HG02763 (cell line): Measurements from ENCODE around the gene PSD.

Source experiments
- ATAC-seq: cut with Tn5 transposase; IDR thresholded peaks from one replicate; pipeline ENCODE4 v1.9.1; 2021; ENCODE audit warnings: mild to moderate bottlenecking, moderate library complexity; ENCODE audit not compliant: unreplicated experiment

PSD gene

DNA sequence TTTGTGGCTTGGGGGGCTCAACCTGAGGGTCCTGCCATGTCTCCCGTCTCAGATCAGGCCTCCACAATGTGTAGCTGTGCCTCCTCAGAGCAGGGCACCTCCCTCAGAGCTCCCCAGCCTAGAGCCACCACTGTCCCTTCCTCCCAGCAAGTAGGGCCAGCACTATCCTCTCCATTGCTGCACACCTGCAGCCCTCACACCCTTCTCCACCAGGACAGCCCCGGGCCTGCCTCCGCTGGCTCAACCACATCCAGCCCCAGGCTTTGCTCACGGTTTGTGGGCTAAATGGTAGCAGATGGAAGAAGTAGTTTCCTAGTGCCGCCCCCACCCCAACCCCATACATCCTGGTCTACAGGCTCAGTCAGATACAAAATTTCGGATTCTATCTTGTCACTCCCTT is 13.0 kb downstream of the PSD start:
- ATAC-seq = no peak

DNA sequence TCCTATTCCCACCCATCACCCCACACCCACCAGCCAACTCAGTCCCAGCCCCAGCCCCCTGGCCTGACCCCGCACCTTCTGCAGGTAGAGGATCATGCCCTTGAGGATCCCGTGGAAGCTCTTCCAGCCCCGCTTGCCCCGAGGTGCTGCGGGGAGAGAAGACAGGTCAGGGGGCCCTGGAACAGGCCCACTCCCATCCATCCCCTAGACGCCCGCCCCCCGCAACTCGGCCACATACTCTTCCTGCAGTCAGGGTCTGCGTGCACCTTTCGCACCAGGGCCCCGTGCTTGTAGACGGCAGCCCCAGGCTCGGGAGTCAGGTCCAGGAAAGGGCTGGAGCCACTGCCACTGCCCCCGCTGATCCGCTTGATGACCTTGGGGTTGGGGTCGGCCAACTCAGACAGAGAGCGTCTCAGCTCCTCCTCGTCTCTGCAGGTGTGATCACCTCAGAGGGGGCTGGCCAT is 13.4 kb downstream of the PSD start:
- ATAC-seq = no peak

DNA sequence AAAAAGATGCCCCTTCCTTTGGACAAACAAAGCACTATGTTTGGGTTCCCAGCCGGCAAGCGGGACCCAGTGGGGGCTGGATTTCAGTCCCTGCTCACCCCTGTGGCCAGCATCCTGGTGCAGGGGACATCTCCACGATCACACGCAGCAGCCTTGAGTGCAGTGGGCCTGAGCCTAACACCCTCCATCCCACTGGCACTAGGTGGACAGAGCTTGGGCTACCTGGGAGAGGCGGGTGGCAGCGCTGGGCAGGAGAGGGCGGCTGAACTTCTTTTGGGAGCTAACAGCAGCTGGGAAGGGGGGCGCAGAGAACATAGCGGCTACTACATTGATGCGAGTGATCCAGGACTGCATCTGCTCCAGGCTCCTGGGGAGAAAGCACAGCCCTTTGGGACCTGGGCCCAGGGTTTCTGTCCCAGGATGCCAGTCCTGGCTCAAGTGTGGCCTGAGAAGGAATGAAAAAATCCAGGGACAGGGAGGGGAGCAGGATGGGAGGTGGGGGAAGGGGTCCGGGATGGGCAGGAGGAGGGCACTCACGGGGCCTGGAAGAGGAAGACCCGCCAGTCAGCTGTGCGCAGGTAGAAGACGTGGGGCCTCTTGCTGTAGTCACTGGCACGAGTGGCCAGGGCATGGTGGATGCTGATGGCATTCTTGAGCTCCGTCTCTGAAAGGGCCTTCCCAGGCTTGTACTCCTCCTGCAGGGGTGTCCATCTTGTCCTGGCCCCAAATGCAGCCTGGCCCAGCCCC is 14.1 kb downstream of the PSD start:
- ATAC-seq = no peak

DNA sequence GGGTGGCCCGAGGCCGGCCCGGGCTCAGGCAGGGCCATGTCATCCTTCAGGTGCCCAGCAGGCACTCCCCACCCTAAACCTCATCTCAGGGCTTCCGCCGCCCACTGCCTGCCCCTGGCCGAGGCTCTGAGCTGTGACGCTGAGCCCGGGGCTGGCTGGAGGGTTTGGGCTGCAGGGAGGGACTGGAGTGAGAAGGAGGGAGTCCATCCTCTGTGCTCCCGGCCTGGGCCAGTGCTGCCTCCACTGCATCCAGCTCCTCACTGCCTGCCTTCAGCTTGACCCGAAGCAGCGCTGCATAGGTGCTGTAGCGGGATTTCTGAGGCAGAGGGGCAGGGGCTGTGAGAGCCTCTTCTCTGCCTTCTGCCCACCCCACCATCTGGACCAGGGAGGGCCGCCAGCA is 15.5 kb downstream of the PSD start:
- no peak for ATAC-seq

DNA sequence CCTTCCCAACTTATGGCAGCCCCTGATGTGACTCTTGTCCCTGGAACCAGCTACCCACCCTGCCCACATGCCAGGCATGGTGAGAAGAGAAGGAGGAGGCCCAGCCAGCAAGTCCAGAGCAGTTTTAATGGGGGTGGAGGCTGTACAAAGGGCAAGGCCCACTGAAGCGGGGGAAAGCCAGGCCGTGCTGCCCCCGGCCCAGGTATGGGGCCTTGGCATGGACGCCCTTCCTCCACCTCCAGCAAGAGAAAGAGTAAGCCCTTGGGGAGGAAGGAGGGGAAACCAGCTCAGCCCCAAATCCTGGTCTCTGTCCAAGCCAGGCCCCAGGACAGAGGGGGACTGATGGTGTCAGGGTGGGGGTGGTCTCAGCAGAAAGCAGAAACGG is 16.1 kb downstream of the PSD start:
- ATAC-seq = no peak

DNA sequence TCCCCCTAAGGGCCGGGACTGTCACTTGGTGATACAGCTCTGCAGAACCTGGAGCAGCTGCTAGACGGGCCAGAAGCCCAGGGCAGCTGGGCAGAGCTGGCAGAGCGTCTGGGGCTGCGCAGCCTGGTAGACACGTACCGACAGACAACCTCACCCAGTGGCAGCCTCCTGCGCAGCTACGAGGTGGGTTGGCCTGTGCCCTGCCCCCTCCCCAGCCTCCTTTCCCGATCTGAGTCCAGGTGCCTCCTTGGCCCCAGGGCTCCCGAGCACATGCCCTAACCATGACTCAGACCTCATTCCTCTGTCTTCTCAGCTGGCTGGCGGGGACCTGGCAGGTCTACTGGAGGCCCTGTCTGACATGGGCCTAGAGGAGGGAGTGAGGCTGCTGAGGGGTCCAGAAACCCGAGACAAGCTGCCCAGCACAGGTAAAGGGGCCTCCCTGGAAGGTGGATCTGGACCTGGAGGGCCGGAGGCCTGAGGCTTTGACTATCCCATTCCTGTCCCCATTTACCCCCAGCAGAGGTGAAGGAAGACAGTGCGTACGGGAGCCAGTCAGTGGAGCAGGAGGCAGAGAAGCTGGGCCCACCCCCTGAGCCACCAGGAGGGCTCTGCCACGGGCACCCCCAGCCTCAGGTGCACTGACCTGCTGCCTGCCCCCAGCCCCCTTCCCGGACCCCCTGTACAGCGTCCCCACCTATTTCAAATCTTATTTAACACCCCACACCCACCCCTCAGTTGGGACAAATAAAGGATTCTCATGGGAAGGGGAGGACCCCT is 16.7 kb downstream of the PSD start:
- no peak for ATAC-seq

DNA sequence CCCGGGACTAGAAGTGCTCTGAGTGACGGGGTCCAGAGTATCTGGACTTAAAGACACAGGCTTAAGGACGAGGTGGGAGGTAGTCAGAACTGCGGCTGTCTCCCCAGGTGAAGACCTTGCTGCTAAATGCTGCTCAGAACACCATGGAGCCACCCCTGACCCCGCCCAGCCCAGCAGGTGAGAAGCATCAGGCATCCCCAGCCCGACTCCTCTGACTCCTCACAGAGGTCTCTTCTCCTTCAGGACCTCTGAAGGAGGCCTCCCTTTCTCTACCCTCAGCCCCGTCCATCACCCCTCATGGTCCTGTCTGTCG is 17.3 kb downstream of the PSD start:
- ATAC-seq = no peak

DNA sequence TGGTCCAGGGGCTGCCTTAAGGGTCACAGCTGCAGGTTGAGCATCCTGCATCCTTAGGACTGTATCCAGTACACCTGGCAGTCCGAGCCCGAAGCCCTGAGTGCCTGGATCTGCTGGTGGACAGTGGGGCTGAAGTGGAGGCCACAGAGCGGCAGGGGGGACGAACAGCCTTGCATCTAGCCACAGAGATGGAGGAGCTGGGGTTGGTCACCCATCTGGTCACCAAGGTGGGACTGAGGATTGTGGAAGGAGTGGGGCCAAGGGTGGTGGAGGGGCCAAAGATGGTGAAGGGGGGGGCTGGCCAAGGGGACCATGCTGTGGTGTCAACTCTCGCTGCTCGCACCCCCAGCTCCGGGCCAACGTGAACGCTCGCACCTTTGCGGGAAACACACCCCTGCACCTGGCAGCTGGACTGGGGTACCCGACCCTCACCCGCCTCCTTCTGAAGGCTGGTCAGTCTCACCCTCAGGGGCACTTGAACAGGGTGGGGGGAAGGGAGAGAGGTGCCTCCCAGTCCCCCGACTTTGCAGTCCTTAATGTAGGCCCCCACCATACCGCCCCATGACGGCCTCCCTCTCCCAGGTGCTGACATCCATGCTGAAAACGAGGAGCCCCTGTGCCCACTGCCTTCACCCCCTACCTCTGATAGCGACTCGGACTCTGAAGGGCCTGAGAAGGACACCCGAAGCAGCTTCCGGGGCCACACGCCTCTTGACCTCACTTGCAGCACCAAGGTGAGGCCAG is 17.8 kb downstream of the PSD start:
- no peak for ATAC-seq

DNA sequence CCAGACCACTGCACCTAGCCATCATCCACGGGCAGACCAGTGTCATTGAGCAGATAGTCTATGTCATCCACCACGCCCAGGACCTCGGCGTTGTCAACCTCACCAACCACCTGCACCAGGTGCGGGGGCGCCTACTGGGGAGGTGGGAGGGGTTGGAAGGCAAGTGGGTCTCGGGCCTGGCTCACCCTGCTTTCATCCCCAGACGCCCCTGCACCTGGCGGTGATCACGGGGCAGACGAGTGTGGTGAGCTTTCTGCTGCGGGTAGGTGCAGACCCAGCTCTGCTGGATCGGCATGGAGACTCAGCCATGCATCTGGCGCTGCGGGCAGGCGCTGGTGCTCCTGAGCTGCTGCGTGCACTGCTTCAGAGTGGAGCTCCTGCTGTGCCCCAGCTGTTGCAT is 18.5 kb downstream of the PSD start:
- no peak for ATAC-seq

DNA sequence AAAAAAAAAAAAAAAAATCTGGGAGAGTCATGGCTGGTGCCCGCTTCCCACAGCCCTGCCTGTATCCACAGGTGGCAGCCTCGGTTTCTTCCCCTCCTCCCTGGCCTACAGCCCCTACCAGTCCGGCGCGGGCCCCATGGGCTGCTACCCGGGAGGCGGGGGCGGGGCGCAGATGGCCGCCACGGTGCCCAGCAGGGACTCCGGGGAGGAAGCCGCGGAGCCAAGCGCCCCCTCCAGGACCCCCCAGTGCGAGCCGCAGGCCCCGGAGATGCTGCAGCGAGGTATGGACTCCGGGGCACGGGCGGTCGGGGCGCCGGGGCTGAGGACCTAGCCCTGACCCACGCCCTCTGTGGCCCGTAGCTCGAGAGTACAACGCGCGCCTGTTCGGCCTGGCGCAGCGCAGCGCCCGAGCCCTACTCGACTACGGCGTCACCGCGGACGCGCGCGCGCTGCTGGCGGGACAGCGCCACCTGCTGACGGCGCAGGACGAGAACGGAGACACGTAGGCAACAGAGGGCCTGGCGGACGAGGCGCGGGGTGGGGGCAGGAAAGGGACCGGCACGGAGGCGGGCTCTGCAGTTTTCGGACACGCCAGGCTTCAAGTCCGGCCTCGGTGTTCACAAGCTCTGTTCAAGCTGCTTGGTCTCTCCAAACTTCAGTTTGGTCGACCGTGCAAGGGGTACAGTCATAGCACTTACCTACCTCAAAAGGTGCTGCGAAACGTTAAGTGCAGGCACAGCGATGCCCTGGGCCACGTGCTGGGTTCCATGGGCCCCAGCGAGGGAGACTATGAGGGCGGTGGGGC is 19.2 kb downstream of the PSD start:
- peak; percentile 42 for ATAC-seq

DNA sequence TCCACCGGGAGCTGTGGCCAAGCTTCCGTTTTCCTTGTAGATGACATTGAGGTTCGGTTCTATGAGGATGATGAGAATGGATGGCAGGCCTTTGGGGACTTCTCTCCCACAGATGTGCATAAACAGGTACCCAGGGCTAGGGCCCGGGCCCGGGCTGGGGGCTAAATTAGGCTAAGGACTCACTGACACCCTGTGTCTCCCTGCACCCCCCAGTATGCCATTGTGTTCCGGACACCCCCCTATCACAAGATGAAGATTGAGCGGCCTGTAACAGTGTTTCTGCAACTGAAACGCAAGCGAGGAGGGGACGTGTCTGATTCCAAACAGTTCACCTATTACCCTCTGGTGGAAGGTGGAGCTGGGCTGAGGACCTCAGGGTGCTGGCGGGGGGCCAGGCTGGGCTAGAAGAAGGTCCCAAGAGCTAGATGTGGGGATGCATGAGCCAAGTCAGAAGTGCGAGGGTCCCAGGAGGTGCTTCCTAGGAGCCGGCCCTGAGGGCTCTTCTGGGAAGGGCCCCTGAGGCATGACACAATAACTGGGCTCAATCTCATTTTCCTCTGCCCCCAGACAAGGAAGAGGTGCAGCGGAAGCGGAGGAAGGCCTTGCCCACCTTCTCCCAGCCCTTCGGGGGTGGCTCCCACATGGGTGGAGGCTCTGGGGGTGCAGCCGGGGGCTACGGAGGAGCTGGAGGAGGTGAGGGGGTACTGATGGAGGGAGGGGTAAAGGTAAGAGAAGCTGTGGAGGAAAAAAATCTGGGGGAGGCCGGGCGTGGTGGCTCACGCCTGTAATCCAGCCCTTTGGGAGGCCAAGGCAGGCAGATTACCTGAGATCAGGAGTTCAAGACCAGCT is 20.2 kb downstream of the PSD start:
- ATAC-seq = no peak

DNA sequence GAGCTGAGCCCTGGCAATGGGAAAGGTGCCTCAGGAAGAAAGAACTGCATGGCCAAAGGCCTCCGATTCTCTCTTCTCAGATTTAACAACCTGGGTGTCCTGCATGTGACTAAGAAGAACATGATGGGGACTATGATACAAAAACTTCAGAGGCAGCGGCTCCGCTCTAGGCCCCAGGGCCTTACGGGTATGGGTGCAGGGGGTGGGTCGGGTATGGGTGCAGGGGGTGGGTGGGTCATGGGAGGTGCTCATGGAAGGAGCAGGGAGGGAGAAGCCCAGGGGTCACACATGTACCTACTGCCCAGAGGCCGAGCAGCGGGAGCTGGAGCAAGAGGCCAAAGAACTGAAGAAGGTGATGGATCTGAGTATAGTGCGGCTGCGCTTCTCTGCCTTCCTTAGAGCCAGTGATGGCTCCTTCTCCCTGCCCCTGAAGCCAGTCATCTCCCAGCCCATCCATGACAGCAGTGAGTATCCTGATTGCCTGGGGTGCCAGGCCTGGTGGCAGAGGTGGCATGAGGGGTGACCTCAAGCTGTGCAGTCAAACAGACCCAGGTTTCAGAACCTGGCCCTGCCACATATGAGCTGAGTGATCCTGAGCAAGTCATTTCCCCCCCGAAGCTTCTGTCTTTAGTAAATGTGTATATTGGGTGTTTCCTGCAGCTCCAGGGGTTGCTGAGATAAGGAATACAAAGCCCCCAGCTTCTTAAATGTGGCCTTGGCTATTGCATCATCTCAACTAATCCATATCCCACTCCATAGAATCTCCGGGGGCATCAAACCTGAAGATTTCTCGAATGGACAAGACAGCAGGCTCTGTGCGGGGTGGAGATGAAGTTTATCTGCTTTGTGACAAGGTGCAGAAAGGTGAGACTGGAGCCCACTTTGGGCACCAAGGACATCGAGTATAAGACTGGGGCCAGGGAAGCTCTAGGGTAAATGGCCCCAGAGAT is 21.1 kb downstream of the PSD start:
- ATAC-seq = no peak

DNA sequence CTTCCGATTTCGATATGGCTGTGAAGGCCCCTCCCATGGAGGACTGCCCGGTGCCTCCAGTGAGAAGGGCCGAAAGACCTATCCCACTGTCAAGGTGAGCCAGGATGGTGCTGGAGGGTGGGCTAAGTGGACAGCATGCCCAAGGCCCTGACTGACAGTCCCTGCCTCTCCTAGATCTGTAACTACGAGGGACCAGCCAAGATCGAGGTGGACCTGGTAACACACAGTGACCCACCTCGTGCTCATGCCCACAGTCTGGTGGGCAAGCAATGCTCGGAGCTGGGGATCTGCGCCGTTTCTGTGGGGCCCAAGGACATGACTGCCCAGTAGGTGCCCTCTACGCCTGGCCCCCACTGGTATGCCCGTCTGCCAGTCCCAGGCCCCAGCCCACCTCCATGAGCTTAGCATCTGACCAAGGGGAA is 21.8 kb downstream of the PSD start:
- no peak for ATAC-seq

DNA sequence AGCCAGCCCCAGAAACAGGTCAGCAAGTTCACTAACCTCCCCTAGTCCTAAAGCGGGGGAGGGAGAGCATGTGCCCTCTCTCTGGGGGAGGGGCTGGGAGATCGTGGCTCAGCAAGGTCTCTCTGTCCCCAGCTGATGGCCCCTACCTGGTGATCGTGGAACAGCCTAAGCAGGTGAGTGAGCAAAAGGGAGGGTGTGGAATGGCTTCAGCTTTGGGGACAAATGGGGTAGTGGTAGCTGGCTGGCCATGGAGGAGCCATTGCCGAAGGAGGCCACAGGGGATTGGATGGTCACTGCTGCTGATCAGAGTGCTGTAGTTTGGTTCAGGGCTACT is 22.3 kb downstream of the PSD start:
- ATAC-seq = no peak

DNA sequence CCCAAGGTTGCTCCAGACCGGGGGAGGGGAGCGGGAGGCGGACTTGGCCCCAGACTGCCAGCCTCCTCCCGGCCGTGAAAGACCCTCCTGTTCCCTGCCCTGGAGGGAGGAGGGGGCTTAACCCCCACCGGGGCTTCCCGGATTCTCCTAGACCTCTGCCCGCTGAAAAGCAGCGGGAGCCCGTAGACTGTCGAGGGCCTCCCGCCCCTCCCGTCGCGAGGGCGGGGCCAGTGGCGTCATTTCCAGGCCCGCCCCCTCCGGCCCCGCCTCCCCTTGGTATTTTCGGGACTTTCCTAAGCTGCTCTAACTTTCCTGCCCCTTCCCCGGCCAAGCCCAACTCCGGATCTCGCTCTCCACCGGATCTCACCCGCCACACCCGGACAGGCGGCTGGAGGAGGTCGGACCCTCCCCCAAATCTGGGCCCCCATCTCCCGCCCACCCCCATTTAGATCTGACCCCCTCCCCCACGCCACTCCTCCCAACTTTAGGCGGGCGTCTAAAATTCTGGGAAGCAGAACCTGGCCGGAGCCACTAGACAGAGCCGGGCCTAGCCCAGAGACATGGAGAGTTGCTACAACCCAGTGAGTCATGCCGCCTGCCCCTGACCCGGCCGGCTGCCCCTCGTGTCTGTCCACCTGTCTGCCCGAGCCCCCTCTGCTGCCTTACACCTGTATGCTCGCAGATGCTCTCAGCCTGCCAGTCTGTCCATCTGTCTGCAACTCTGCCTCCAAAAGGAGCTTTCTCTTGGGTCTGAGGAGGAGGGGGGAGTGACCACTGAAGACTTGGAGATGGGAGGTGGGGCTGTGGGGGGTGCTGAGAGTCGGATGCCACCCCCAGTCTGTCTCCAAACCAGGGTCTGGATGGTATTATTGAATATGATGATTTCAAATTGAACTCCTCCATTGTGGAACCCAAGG is 22.9 kb downstream of the PSD start, which contains the start of gene NFKB2:
Gene NFKB2 (plus strand): TSS at position 306 of the 917 bp plus-strand sequence. CDS start 255 bp downstream, at position 561.
- peak; percentile 25 for ATAC-seq

DNA sequence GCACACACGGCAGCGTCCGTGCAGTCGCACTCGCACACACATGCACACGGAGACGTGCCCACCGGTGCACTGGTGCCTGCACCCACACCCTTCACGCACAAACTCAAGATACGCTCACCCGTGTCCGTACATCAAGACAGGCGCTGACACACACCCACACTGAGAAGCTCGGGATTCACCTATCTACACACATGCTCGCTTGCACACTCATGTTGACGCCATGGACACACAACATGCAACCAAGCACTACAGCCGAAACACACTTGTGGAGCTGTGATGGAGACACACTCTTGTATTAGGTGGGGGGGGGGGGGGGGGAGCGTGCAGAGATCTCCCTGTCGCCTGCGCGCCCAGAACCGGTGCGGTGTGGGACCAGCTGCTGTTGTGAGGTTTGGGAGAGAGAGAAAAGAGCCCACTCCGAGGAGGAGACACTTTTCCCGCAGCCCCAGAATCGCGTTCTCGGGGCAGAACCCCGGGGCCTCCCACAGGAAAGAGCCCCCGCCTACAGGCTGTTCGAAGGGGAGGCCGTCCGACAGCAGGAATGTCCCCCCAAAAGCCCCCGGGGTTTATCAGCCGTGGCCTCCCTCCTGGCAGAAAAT is 23.7 kb downstream of the PSD start:
- ATAC-seq = no peak

DNA sequence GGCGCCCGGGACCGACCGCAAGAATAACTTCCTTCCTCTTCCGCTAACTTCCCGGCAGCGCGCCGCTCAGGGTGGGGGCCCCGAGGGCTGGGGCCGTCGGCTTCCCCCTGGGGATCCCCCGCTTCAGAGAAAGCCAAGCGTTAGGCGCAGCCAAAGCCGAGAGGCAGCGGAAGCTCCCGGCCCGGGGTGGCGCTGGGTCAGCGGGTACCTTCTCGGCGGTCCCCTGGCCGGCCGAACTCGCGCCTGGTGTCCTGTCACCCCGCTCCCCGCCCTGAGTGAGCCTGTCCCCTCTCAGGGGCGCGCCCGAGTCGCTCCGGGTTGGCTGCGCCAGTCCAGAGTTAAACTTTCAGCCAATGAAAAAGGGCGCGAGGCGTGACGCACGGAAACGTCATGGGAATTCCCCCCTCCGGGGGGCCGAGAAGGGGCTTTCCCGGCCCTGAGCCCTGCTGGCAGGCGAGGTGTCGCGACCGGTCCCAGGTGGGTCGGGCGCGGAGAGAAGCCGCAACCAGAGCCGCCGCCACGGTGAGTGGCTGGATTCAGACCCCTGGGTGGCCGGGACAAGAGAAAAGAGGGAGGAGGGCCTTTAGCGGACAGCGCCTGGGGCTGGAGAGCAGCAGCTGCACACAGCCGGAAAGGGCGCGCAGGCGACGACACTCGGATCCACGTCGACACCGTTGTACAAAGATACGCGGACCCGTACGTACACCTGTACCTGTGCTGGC is 24.3 kb downstream of the PSD start:
- peak; percentile 82 for ATAC-seq
